IMR-90 (cell line): ENCODE results near the gene KCNAB1. TPM values are rescaled to one million over a fixed set of nuclear protein-coding genes. Genes with fewer than 3 reads are reported as not detected.

Experiments
- ATAC-seq: fragments of 200-7000 bp; cut with Tn5 transposase; 2 replicates; pipeline ENCODE4 v1.9.1; 2020; ENCODE audit warnings: low read depth, mild to moderate bottlenecking, moderate library complexity
- BruUV-seq: library from RNA; stranded (reverse); fragments of 400-500 nt; replicated peaks from 2 replicates; lab custom pipeline; 2021; lab: Mats Ljungman, UMichigan
- CTCF ChIA-PET: fragments of 300-600 bp; formaldehyde crosslinking; extraction: SDS; loops from one replicate; lab custom pipeline; 2021; ENCODE audit warnings: antibody characterized with exemption; lab: Yijun Ruan, JAX
- POLR2A ChIA-PET: fragments of 300-600 bp; sonication (Branson Sonifier 250); formaldehyde crosslinking; loops from one replicate; lab custom pipeline; 2022; ENCODE audit warnings: antibody characterized with exemption; ENCODE audit not compliant: unreplicated experiment; lab: Charles Lee
- DNase-seq: peaks from one replicate; pipeline ENCODE4 v3.0.0; 2013
- H2AFZ ChIP-seq: replicated peaks from 2 replicates; pipeline ENCODE3; 2013; ENCODE audit warnings: low read length, mild to moderate bottlenecking; ENCODE audit not compliant: poor library complexity
- H2AK5ac ChIP-seq: 2 replicates; pipeline ENCODE4 v1.6.1; 2013; ENCODE audit warnings: low read depth, low read length, inconsistent platforms
- H2AK9ac ChIP-seq: replicated peaks from 2 replicates; pipeline ENCODE3; 2013; ENCODE audit warnings: mild to moderate bottlenecking, low read depth, low read length, moderate library complexity; ENCODE audit not compliant: poor library complexity
- H2BK120ac ChIP-seq: 2 replicates; pipeline ENCODE4 v1.6.1; 2013; ENCODE audit warnings: low read depth, low read length, inconsistent platforms
- H2BK15ac ChIP-seq: 3 replicates; pipeline ENCODE4 v1.6.1; 2013; ENCODE audit warnings: low read depth, low read length, inconsistent platforms
- H2BK20ac ChIP-seq: 2 replicates; pipeline ENCODE4 v1.6.1; 2013; ENCODE audit warnings: low read depth, mild to moderate bottlenecking, inconsistent platforms, low read length, moderate library complexity
- H2BK5ac ChIP-seq: 2 replicates; pipeline ENCODE4 v1.6.1; 2013; ENCODE audit warnings: mild to moderate bottlenecking, low read depth, low read length, inconsistent platforms; ENCODE audit not compliant: poor library complexity, severe bottlenecking
- H3K14ac ChIP-seq: replicated peaks from 2 replicates; pipeline ENCODE4 v1.6.1; 2013; ENCODE audit warnings: low read depth, low read length, inconsistent platforms
- H3K18ac ChIP-seq: 2 replicates; pipeline ENCODE4 v1.6.1; 2013; ENCODE audit warnings: low read depth, low read length, control low read depth
- H3K23ac ChIP-seq: 2 replicates; pipeline ENCODE4 v1.6.1; 2013; ENCODE audit warnings: low read depth, low read length, inconsistent platforms
- H3K27ac ChIP-seq: 2 replicates; pipeline ENCODE4 v1.5.1; 2013; ENCODE audit warnings: mild to moderate bottlenecking, control low read depth, low read length; ENCODE audit not compliant: insufficient read depth
- H3K27me3 ChIP-seq: 2 replicates; pipeline ENCODE4 v1.6.1; 2013; ENCODE audit warnings: low read length; ENCODE audit not compliant: control insufficient read depth, insufficient read depth
- H3K36me3 ChIP-seq: 2 replicates; pipeline ENCODE4 v1.6.1; 2013; ENCODE audit warnings: low read length, mixed read lengths; ENCODE audit not compliant: control insufficient read depth, insufficient read depth
- H3K4ac ChIP-seq: 2 replicates; pipeline ENCODE4 v1.6.1; 2013; ENCODE audit warnings: low read depth, low read length, inconsistent platforms
- H3K4me1 ChIP-seq: 2 replicates; pipeline ENCODE4 v1.6.1; 2013; ENCODE audit warnings: low read length, mixed read lengths; ENCODE audit not compliant: control insufficient read depth, insufficient read depth
- H3K4me2 ChIP-seq: 2 replicates; pipeline ENCODE4 v1.6.1; 2013; ENCODE audit warnings: low read depth, mild to moderate bottlenecking, control low read depth, low read length, moderate library complexity
- H3K4me3 ChIP-seq: 2 replicates; pipeline ENCODE4 v1.5.1; 2013; ENCODE audit warnings: low read depth, mild to moderate bottlenecking, control low read depth, low read length, moderate library complexity; ENCODE audit not compliant: insufficient read depth
- H3K56ac ChIP-seq: 2 replicates; pipeline ENCODE4 v1.6.1; 2013; ENCODE audit warnings: low read length, inconsistent platforms; ENCODE audit not compliant: insufficient read depth; ENCODE audit errors: extremely low read depth
- H3K79me1 ChIP-seq, 2 experiments: 2 replicates each; pipeline ENCODE4 v1.6.1; 2013; ENCODE audit warnings: low read length in 2 of 2, inconsistent platforms in 1 of 2, low read depth in 1 of 2
- H3K9ac ChIP-seq: 2 replicates; pipeline ENCODE4 v1.6.1; 2013; ENCODE audit warnings: low read depth, low read length, control low read depth
- H3K9me1 ChIP-seq: 2 replicates; pipeline ENCODE4 v1.6.1; 2013; ENCODE audit warnings: low read length, inconsistent platforms; ENCODE audit not compliant: insufficient read depth
- H3K9me3 ChIP-seq: 2 replicates; pipeline ENCODE4 v1.6.1; 2013; ENCODE audit warnings: low read length; ENCODE audit not compliant: control insufficient read depth, insufficient read depth
- H4K20me1 ChIP-seq: 2 replicates; pipeline ENCODE4 v1.6.1; 2013; ENCODE audit warnings: low read length, inconsistent platforms; ENCODE audit not compliant: insufficient read depth
- H4K5ac ChIP-seq: 2 replicates; pipeline ENCODE4 v1.6.1; 2013; ENCODE audit warnings: mild to moderate bottlenecking, low read depth, low read length, control low read depth
- H4K8ac ChIP-seq, 2 experiments: 2 replicates each; pipeline ENCODE4 v1.6.1; 2013; ENCODE audit warnings: low read depth in 2 of 2, low read length in 2 of 2, control low read depth in 1 of 2, inconsistent platforms in 1 of 2
- H4K91ac ChIP-seq: 2 replicates; pipeline ENCODE4 v1.6.1; 2013; ENCODE audit warnings: low read depth, low read length, inconsistent platforms; ENCODE audit not compliant: insufficient read depth
- BHLHE40 ChIP-seq: fragments of 150-350 bp; IDR thresholded peaks from 2 replicates; pipeline ENCODE4 v1.6.1; 2016; ENCODE audit warnings: mild to moderate bottlenecking, low read depth, low read length
- CEBPB ChIP-seq: IDR thresholded peaks from 2 replicates; pipeline ENCODE4 v1.6.1; 2012; ENCODE audit warnings: low read depth, low read length, improper control_type of control experiment
- CHD1 ChIP-seq: IDR thresholded peaks from 2 replicates; pipeline ENCODE4 v1.6.1; 2012; ENCODE audit warnings: low read depth, low read length, improper control_type of control experiment
- FOS ChIP-seq: fragments of 150-350 bp; IDR thresholded peaks from 2 replicates; pipeline ENCODE4 v1.6.1; 2016; ENCODE audit warnings: low read depth, low read length
- MAFK ChIP-seq: IDR thresholded peaks from 2 replicates; pipeline ENCODE4 v1.6.1; 2012; ENCODE audit warnings: low read depth, low read length, improper control_type of control experiment
- MAZ ChIP-seq: IDR thresholded peaks from 2 replicates; pipeline ENCODE4 v1.6.1; 2012; ENCODE audit warnings: low read depth, mild to moderate bottlenecking, low read length, improper control_type of control experiment, moderate library complexity, borderline replicate concordance
- MXI1 ChIP-seq: IDR thresholded peaks from 2 replicates; pipeline ENCODE4 v1.6.1; 2012; ENCODE audit warnings: low read depth, mild to moderate bottlenecking, low read length, moderate library complexity, borderline replicate concordance
- NFE2L2 ChIP-seq: fragments of 150-350 bp; IDR thresholded peaks from 2 replicates; pipeline ENCODE4 v1.6.1; 2016; ENCODE audit warnings: low read depth, mild to moderate bottlenecking, low read length
- POLR2A ChIP-seq: IDR thresholded peaks from 2 replicates; pipeline ENCODE4 v1.6.1; 2012; ENCODE audit warnings: mild to moderate bottlenecking, low read depth, low read length
- RCOR1 ChIP-seq: IDR thresholded peaks from 2 replicates; pipeline ENCODE4 v1.6.1; 2012; ENCODE audit warnings: mild to moderate bottlenecking, low read length, improper control_type of control experiment; ENCODE audit not compliant: insufficient replicate concordance
- RFX5 ChIP-seq: IDR thresholded peaks from 2 replicates; pipeline ENCODE4 v1.8.0; 2012; ENCODE audit warnings: low read depth, mild to moderate bottlenecking, low read length, moderate library complexity
- SMC3 ChIP-seq: fragments of 150-350 bp; IDR thresholded peaks from 2 replicates; pipeline ENCODE4 v1.6.1; 2016; ENCODE audit warnings: low read depth, mild to moderate bottlenecking, antibody characterized with exemption, low read length, moderate library complexity
- WGBS, 2 experiments: methylation state at CpG; one replicate each; pipeline versions ENCODE4 v1.1.5 to v1.1.7; 2013; ENCODE audit warnings: missing lambda C conversion rate in 2 of 2; ENCODE audit not compliant: insufficient read length in 1 of 2; ENCODE audit errors: extremely low coverage in 2 of 2; 5-methylcytosine and 5-hydroxymethylcytosine counted together
- dilution Hi-C: fragments of 300-500 bp; cut with HindIII; formaldehyde crosslinking; loops from one replicate; pipeline ENCODE4 v1.14.3; 2018; ENCODE audit warnings: low sequenced_read_pairs; ENCODE audit not compliant: unreplicated experiment
- in situ Hi-C: fragments of 300-500 bp; cut with MboI; formaldehyde crosslinking; loops from 3 replicates; pipeline ENCODE4 v1.14.3; 2019; ENCODE audit warnings: low sequenced_read_pairs, inconsistent platforms, mixed read lengths
- intact Hi-C: fragments of 100-400 bp; cut with micrococcal nuclease; formaldehyde crosslinking; loops from 2 replicates; pipeline ENCODE4 v1.10.0; 2022
- polyA plus RNA-seq, 3 experiments: library from polyadenylated mRNA; depleted of rRNA; stranded (reverse); fragments of >200 nt; gene quantifications; 2 replicates each; pipeline ENCODE4 v1.2.3, GENCODE V29; 2012; ENCODE audit warnings: low replicate concordance in 1 of 3
- total RNA-seq: library from RNA; depleted of rRNA; stranded (reverse); fragments of >200 nt; gene quantifications from 2 replicates; pipeline ENCODE4 v1.2.3, GENCODE V29; 2012
- TF ChIP-seq, protein P1 (sequence below): conservative IDR thresholded peaks from 2 replicates; pipeline ENCODE4 v1.5.1; 2012; ENCODE audit warnings: mild to moderate bottlenecking, low read depth, low read length, improper control_type of control experiment

Gene KCNAB1
- total and polyA plus RNA-seq, 2 of the 4 experiments (the other 2 are of a cell fraction): under 0.01 to 0.07 TPM

DNA sequence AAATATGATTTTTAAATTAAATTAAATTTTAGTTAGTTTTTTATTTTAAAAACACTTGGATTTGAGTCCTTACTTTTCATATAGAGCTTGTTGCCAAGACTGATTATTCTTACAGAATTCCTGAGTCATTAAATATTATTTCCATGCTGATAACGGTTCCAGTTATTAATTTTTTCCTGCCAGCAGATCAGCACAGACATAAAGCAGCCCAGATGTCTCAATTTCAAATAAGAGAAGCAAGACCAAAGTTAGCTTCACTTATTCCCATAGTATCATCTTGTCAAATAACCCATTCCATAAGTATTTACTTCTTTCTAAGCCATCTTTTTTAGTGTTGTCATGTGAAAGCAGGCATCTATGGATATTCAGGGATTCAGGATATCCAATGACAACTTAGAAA, 359.2 kb downstream of the KCNAB1 start:
- H4K8ac ChIP-seq: no peak overlapping the region
- dilution Hi-C loops: no loop called here
- no peaks in the 10 kb centered on the region for H3K36me3 ChIP-seq
- no peak overlapping the region for H2AFZ ChIP-seq
- no peaks in the 10 kb centered on the region for H4K20me1 ChIP-seq
- H3K56ac ChIP-seq: no peak overlapping the region
- no peaks in the 10 kb centered on the region; the same call in 1 of the 2 replicates for H3K27me3 ChIP-seq
- H3K79me1 ChIP-seq: no peaks in the 10 kb centered on the region
- BruUV-seq: no TSS peak
- no peak overlapping the region for H3K23ac ChIP-seq
- no peak overlapping the region for H4K5ac ChIP-seq
- H3K9ac ChIP-seq: no peak overlapping the region
- TF ChIP-seq NFE2L2 (no peak), MAZ (no peak), MAFK (no peak), MXI1 (no peak), FOS (no peak), POLR2A (no peak), CEBPB (no peak), BHLHE40 (no peak), RCOR1 (no peak), SMC3 (no peak), CHD1 (no peak), RFX5 (no peak)
- TF ChIP-seq, protein P1, sequence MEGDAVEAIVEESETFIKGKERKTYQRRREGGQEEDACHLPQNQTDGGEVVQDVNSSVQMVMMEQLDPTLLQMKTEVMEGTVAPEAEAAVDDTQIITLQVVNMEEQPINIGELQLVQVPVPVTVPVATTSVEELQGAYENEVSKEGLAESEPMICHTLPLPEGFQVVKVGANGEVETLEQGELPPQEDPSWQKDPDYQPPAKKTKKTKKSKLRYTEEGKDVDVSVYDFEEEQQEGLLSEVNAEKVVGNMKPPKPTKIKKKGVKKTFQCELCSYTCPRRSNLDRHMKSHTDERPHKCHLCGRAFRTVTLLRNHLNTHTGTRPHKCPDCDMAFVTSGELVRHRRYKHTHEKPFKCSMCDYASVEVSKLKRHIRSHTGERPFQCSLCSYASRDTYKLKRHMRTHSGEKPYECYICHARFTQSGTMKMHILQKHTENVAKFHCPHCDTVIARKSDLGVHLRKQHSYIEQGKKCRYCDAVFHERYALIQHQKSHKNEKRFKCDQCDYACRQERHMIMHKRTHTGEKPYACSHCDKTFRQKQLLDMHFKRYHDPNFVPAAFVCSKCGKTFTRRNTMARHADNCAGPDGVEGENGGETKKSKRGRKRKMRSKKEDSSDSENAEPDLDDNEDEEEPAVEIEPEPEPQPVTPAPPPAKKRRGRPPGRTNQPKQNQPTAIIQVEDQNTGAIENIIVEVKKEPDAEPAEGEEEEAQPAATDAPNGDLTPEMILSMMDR: no peak
- in situ Hi-C loops: no loop called here
- H3K4me2 ChIP-seq: no peak overlapping the region
- no peak overlapping the region for H3K4ac ChIP-seq
- H3K18ac ChIP-seq: no peak overlapping the region
- DNase-seq: no peak
- H2BK120ac ChIP-seq: no peak overlapping the region
- no peak overlapping the region for H2BK5ac ChIP-seq
- POLR2A ChIA-PET: interaction anchor here (0.6 kb wide), 1 partner anchor 695 kb away, joined by 3 read pairs; no protein-coding TSS in a partner anchor
- no peak for ATAC-seq
- CTCF ChIA-PET: interaction anchor here (0.6 to 1.7 kb wide), 3 partner anchors 15 to 30 kb away, joined by 3 read pairs; no protein-coding TSS in a partner anchor
- H3K4me1 ChIP-seq: peaks cover 7% of the 10 kb centered on the region; the same call in 1 of the 2 replicates
- H3K4me3 ChIP-seq: no peak overlapping the region
- H2BK15ac ChIP-seq: no peak overlapping the region
- intact Hi-C loops: no loop called here
- H3K9me1 ChIP-seq: no peaks in the 10 kb centered on the region
- H4K91ac ChIP-seq: no peak overlapping the region
- no peak overlapping the region for H3K14ac ChIP-seq
- WGBS, 2 experiments: no CpG with 5 or more reads among the region's 1 CpG
- no peak overlapping the region for H2AK5ac ChIP-seq
- no peak overlapping the region for H2BK20ac ChIP-seq
- no peaks in the 10 kb centered on the region for H3K9me3 ChIP-seq
- H3K27ac ChIP-seq: no peak overlapping the region
- H2AK9ac ChIP-seq: no peak overlapping the region
